ENCODE data around the gene SCN5A.

GRCh38 chr3:38516669-38517068 lies 132.8 kb downstream of the SCN5A start:
- TF ChIP-seq EZH2 (IDR thresholded peaks at IDR 0.05) (no peak), CTCF (IDR thresholded peaks at IDR 0.05 in 2 of 3, conservative IDR thresholded peaks at IDR 0.05 in 1 of 3; ENCODE audit: borderline replicate concordance in 1 of 3, insufficient read depth in 1 of 3, low read depth in 2 of 3, low read length in 2 of 3) (no peak), POLR2AphosphoS5 (IDR thresholded peaks at IDR 0.05; ENCODE audit: low read depth, low read length) (no peak), POLR2A (IDR thresholded peaks at IDR 0.05; ENCODE audit: borderline replicate concordance, extremely low read depth, insufficient read depth, insufficient read length) (no peak), TCF7L2 (IDR thresholded peaks at IDR 0.05; ENCODE audit: borderline replicate concordance, extremely low read depth, insufficient read depth, insufficient read length) (no peak), CBX3 (IDR thresholded peaks at IDR 0.05; ENCODE audit: low read depth) (no peak), REST (IDR thresholded peaks at IDR 0.05; ENCODE audit: low read depth) (no peak), SP1 (IDR thresholded peaks at IDR 0.05; ENCODE audit: low read depth) (no peak), EGR1 (IDR thresholded peaks at IDR 0.05; ENCODE audit: low read depth) (no peak), ZBTB33 (IDR thresholded peaks at IDR 0.05; ENCODE audit: extremely low read depth, insufficient replicate concordance, low read length) (no peak), ATF3 (IDR thresholded peaks at IDR 0.05) (no peak), MAX (IDR thresholded peaks at IDR 0.05) (no peak), RAD21 (IDR thresholded peaks at IDR 0.05; ENCODE audit: low read depth) (no peak), CEBPB (IDR thresholded peaks at IDR 0.05; ENCODE audit: low read depth) (no peak)
